ENCODE measurements around the gene CCDC170.

Gene CCDC170

DNA sequence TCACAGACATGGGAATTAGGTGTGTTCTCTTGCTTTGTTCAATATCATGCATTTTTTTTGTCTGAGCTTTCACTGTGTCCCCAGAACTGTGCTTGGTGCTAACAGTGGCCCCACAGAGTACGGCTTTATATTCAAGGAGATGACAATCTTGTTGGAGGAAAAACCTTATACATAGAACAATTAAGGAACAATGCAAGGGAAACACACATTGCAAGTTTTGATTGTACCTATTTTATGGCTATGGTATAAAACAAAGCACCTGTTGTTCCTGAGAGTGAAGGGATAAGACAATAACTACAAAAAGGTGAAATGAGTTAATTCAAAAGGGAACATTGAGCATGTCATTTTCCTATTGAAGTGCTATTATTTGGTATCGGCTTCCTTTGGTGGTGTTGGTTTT is 169.7 kb downstream of the CCDC170 start:
- DNase-seq, result no peak

DNA sequence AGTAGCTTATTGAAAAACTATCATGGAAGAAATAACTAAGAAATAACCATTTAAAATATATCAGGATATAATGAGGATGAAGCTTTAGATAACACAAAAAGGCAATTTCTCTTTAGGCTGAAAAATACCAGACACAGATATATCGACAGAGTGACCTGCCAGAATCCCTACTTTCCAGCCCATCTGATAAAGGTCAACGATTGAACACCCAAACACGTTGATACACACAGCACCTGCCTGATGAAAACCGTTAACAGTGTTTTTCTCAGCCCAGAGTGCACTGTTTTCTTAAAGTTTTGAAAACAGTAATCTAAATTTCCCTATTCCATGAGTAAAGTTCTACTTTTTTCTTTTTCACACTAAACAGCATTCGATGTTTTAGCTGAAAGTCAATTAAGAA is 170.6 kb downstream of the CCDC170 start:
- DNase-seq, result no peak

DNA sequence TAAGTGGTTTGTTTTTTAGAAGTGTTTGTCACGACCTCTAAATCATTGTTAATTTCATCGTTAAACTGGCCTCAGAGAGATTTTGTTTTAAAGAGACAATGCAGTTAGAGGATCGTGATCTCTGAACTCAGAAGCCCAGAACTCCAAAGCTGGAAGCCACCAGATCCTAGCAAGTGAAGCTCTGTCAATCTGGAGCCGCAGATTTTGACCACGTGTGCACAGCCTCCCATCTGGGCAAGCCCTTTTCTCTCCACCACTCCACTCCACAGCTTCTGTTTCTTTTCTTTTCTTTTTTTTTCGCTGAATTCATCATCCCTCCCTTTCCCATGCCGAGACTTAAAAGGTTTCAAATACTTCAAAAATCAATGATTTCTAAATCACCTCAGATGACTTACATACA is 171.5 kb downstream of the CCDC170 start:
- no peak for DNase-seq

DNA sequence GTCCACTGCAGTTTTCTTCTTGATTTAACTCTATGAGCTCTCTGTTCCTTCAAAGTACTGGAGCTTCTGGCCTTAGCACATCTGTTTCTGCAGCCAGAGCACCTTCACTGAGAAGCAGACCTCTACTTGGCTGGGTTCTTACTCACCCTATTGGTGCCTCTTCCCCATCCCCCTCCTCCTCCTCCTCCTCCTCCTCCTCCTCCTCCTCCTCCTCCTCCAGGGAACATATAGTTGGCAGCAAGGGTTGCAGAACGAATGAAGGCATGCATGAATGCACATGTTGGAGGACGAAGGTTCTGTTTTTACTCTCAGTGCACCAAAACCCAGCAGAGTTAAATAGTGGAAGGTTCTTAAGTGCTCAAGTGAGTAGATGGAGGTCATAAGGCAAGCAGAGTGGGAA is 172.7 kb downstream of the CCDC170 start:
- DNase-seq, result no peak

DNA sequence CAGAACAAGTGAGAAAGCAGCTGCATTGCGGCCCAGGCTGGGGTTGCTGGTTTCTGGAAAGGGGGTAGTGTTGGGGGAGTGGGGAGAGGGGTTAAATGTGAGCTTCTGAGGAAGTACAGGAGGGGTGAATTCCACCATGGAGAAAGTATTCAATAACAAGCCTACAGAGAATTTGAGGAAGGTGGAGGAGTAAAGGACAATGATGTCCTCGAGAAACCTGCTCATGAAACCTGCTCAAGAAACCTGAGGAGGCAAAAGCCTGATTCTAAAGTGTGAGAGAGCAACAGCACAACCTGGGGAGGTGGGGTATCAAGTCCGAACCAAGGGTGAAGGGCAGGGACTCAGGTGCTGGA is 175.4 kb downstream of the CCDC170 start:
- DNase-seq, result no peak

DNA sequence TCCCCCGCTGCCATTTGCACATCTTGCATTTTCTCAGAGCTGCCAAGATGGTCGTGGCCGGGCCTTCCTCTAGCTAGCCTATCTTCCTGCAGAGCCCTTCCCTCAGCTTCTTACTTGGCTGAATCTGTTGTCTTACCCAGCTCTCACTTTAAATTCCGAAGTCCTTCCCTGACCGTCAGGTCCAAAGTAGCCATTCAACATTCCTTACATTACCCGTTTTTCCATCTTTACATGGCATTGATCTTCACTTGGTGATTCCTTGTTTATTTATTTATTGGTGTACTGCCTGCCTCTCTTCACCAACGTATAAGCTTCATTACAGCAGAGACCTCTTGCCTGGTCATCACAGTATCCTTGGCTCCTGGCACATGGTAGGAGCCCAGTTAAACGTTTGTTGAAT is 176.3 kb downstream of the CCDC170 start:
- DNase-seq, result no peak
